Mesothelial cell of epicardium (in vitro differentiated cells): ENCODE results near the gene TCHP. TPM values are rescaled to one million over a fixed set of nuclear protein-coding genes. Genes with fewer than 3 reads are reported as not detected.

Experiments used
- DNase-seq, 2 experiments: peaks; one replicate each; pipeline ENCODE4 v3.0.0; 2021; ENCODE audit warnings: low spot score in 2 of 2; ENCODE audit not compliant: unreplicated experiment in 2 of 2
- H3K27ac Mint-ChIP-seq: 2 replicates; pipeline ENCODE4 v1.8.0; 2021; ENCODE audit warnings: mixed read lengths
- H3K27me3 Mint-ChIP-seq: 2 replicates; pipeline ENCODE4 v1.8.0; 2021; ENCODE audit warnings: low read depth, mixed read lengths
- H3K36me3 Mint-ChIP-seq: 2 replicates; pipeline ENCODE4 v1.8.0; 2021; ENCODE audit warnings: mixed read lengths
- H3K4me1 Mint-ChIP-seq: 2 replicates; pipeline ENCODE4 v1.8.0; 2021; ENCODE audit warnings: mixed read lengths
- H3K4me3 Mint-ChIP-seq: 2 replicates; pipeline ENCODE4 v1.8.0; 2021; ENCODE audit warnings: mild to moderate bottlenecking, moderate library complexity, mixed read lengths
- H3K9me3 Mint-ChIP-seq: 2 replicates; pipeline ENCODE4 v1.8.0; 2021; ENCODE audit warnings: mixed read lengths
- CTCF ChIP-seq: fragments of 200-600 bp; sonication (generic); IDR thresholded peaks from one replicate; pipeline ENCODE4 v1.5.0; 2021; ENCODE audit warnings: antibody characterized with exemption; ENCODE audit not compliant: unreplicated experiment
- total RNA-seq: library from RNA; stranded (reverse); gene quantifications from 3 replicates; pipeline ENCODE4 v1.2.1, GENCODE V29; 2021

TCHP gene
- total RNA-seq, 1 donor from 2014 or later: 18.0 TPM

- H3K27ac Mint-ChIP-seq: no peak overlapping the region
- H3K4me1 Mint-ChIP-seq: peaks cover 43% of the 10 kb centered on the region
- no peak for DNase-seq
- H3K27me3 Mint-ChIP-seq: peaks cover 7% of the 10 kb centered on the region
- no peaks in the 10 kb centered on the region for H3K9me3 Mint-ChIP-seq
- no peak for TF ChIP-seq CTCF
- H3K4me3 Mint-ChIP-seq: peak overlapping the region; percentile 41
- no peaks in the 10 kb centered on the region for H3K36me3 Mint-ChIP-seq
These were observed 22.4 kb upstream of the TCHP start for GRCh38 chr12:109877504-109878246.

- DNase-seq: no peak
- peak overlapping the region; percentile 51 for H3K4me3 Mint-ChIP-seq
- TF ChIP-seq CTCF: no peak
- H3K27ac Mint-ChIP-seq: no peak overlapping the region
- peaks cover 43% of the 10 kb centered on the region for H3K4me1 Mint-ChIP-seq
- H3K27me3 Mint-ChIP-seq: peaks cover 9% of the 10 kb centered on the region
- no peaks in the 10 kb centered on the region for H3K36me3 Mint-ChIP-seq
- no peaks in the 10 kb centered on the region for H3K9me3 Mint-ChIP-seq
These were observed 21.8 kb upstream of the TCHP start for GRCh38 chr12:109878247-109878625.

GRCh38 chr12:109878749-109879148 is 21.3 kb upstream of the TCHP start:
- no peaks in the 10 kb centered on the region for H3K36me3 Mint-ChIP-seq
- no peak for TF ChIP-seq CTCF
- H3K27me3 Mint-ChIP-seq: peaks cover 14% of the 10 kb centered on the region
- H3K4me1 Mint-ChIP-seq: peaks cover 43% of the 10 kb centered on the region
- no peaks in the 10 kb centered on the region for H3K9me3 Mint-ChIP-seq
- DNase-seq: no peak
- H3K4me3 Mint-ChIP-seq: peak overlapping the region; percentile 51
- no peak overlapping the region for H3K27ac Mint-ChIP-seq

DNA sequence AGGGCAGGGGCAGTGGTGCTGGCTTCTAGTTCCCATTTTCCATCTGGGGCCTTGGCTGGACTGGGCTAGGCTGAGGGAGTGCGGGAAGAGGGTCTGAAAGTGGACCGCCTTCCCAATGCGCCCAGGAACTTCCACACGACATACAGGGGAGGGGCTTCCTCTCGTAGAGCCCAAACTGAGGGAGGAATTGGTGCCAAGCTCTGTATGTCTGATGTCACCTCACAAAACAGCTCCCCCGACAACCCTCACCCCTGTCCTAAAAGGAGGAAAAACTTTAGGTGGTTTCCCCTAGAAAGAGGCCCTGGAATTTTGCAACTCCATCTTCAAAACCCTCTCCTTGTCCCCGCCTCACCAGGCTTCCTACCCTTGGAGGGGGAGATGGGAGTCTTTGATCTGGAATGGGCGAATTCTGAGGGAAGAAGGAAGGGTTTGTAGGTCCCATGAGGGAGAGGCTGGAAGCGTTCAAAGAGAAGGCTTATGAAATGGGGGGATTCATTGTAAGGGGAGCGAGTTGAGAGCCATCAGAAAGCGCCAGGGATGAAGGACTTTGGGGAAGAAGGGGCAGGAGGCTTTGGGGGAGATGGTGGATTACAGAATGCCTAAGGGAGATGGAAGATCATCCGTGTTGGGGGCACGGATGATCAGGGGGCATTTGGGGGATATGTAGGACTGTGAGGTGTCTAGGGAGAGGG is 20.6 kb upstream of the TCHP start:
- H3K4me3 Mint-ChIP-seq: peak overlapping the region; percentile 96
- peak overlapping the region; percentile 89 for H3K27ac Mint-ChIP-seq
- peaks cover 41% of the 10 kb centered on the region for H3K4me1 Mint-ChIP-seq
- H3K9me3 Mint-ChIP-seq: no peaks in the 10 kb centered on the region
- H3K36me3 Mint-ChIP-seq: no peaks in the 10 kb centered on the region
- no peak for TF ChIP-seq CTCF
- no peak for DNase-seq
- H3K27me3 Mint-ChIP-seq: peaks cover 17% of the 10 kb centered on the region

DNA sequence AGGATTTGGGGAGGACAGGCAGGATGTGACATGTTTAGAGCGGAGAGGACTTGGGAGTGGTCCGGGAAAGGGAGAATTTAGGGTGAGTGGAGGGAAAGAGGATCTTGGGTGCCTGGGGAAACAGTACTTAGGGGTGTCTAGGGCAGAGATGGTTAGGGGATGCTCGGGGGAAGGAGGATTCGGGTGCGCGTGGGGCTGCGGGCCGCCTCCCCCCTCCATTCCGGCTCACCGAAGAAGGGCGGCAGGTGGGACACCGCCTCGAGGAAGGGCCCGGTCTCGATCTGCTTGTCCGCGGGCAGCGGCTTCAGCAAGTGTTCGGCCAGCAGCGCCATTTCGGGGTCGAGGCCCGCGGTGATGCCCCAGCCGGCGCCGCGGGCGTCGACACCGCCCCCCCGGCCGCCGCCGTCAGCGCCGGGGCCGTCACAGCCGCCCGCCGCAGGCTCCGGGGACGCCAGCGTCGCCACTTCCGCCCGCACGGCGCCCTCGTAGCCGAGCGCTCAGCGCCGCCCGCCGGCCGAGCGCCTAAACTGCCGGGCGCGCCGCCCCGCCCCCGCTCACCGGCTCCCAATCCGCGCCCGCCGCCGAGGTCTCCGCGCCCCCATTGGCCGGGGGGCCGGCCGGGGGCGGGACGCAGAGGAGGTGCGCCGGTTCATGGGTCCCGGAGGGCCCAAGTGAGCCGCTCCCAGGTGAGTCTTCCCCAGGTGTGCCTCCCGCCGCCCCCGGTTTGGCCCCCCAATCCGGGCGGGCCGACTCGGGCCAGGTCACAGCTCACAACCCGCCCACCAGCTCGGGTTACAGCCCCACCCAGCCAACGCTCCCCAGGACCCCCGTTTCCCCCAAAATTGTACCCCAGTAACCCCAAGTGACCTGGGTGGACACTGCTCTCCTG is 19.8 kb upstream of the TCHP start, which contains the start of gene GLTP:
GLTP (minus strand) TSS at position 499 of the 889 bp plus-strand sequence; CDS start at position 332, 167 bp downstream.
- Mint-ChIP-seq H3K27me3 (peaks cover 23% of the 10 kb centered on the region), H3K27ac (peak within 1 kb of the TSS; percentile 89), H3K4me1 (peaks cover 36% of the 10 kb centered on the region), H3K4me3 (peak within 1 kb of the TSS; percentile 96), H3K9me3 (no peaks in the 10 kb centered on the region), H3K36me3 (no peaks in the 10 kb centered on the region)
- peak; percentile 23 for TF ChIP-seq CTCF
- peak; percentile 82 to 90 for DNase-seq
